GM19452 (cell line): Measurements from ENCODE around the gene OAS3.
A peak's percentile ranks its signal among the peaks of the same experiment; 100 is the strongest.
"Not testable (repeated sequence)": the region's sequence is repeated elsewhere in the genome, so short reads cannot be mapped to it uniquely, and the experiment has no call there.

Source experiments
- ATAC-seq: cut with Tn5 transposase; IDR thresholded peaks from one replicate; pipeline ENCODE4 v1.9.1; 2021; ENCODE audit not compliant: unreplicated experiment

Gene OAS3

DNA sequence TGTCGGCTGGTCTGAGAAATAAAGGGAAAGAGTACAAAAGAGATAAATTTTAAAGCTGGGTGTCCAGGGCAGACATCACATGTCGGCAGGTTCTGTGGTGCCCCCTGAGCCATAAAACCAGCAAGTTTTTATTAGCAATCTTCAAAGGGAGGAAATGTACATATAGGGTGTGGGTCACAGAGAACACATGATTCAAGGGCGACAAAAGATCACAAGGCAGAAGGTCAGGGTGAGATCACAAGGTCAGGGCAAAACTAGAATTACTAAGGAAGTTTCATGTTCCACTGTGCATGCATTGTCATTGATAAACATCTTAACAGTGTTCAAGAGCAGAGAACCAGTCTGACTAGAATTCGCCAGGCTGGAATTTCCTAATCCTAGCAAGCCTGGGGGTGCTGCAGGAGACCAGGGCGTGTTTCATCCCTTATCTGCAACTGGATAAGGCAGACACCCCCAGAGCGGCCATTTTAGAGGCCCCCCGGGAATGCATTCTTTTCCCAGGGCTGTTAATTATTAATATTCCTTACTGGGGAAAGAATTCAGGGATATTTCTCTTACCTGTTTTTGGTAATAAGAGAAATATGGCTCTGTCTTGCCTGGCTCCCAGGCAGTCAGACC is 11.7 kb upstream of the OAS3 start:
- not testable (repeated sequence) for ATAC-seq

- ATAC-seq, result no peak
Observed at GRCh38 chr12:112927475-112927874, 10.8 kb upstream of the OAS3 start.

GRCh38 chr12:112927925-112928324 is 10.3 kb upstream of the OAS3 start:
- ATAC-seq, result no peak

- ATAC-seq, result no peak
Observed at GRCh38 chr12:112928978-112929377, 9.3 kb upstream of the OAS3 start.

DNA sequence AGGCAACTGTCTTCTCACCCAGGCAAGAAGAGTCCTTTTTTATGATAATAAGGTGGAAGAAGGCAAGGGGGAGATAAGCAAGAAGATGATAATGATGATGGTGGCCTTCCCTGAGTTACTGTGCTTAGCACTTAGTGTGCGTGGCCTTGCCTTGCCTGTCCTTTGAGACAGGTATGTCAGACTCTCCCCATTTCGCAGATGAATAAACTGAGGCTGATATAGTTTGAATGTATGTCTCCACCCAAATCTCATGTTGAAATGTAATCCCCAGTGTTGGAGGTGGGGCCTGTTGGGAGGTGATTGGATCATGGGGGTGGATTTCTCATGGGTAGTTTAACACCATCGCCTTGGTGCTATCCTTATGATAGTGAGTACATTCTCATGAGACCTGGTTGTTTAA is 8.6 kb upstream of the OAS3 start:
- ATAC-seq, result no peak

GRCh38 chr12:112930350-112930749 is 7.9 kb upstream of the OAS3 start:
- no peak for ATAC-seq

DNA sequence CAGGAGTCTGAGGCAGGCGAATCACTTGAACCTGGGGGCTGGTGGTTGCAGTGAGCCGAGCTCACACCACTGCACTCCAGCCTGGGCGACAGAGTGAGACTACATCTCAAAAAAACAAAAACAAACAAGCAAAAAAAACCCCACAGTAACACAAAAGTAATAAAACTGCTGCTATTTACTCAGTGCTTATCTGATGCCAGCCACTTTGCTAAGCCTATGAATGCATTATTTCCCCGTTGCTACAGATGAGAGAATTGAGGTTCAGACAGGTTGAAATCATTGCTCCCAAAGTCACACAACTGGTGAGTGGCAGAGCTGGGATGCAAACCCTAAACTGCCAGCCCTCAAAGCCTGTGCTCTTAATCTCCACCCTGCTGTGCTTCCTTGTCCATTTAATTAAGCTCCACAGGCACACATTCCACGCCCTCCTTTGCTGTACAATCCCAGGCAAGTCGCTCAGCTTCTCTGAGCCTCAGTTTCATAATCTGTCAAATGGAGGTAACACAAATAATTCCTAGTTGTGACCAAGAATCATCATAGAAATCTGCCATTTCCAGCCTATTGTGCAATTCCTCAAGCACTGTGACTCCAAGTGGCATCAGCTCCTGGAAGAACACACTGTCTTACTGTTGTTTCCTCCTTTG is 5.7 kb upstream of the OAS3 start:
- no peak for ATAC-seq

- ATAC-seq, result no peak
Observed at GRCh38 chr12:112933129-112933505, 5.2 kb upstream of the OAS3 start.

GRCh38 chr12:112936264-112936663 is 2.0 kb upstream of the OAS3 start:
- ATAC-seq, result no peak

DNA sequence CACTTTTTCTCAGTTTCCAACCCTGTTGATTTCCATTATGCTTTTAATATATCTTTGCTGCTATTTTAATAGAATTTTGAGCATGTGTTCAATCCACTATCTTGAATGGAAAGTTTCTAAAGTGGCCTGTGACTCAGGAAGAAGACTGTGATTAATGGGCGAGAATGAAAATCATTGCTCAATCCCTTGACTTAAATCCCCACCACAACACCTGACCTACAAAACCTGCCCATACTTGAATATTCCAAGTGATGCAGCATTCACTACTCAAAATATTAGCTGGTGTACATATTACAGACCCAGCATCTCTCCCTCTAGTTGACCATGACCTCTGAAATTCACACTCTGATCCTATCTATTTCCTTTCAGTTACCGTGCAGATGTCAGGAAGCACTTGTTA is 1.3 kb upstream of the OAS3 start:
- no peak for ATAC-seq

GRCh38 chr12:112938751-112939150 is 477 bp downstream of the OAS3 start:
- ATAC-seq, result no peak

- peak; percentile 42 for ATAC-seq
Observed at GRCh38 chr12:112939761-112940381, 1.6 kb downstream of the OAS3 start.

DNA sequence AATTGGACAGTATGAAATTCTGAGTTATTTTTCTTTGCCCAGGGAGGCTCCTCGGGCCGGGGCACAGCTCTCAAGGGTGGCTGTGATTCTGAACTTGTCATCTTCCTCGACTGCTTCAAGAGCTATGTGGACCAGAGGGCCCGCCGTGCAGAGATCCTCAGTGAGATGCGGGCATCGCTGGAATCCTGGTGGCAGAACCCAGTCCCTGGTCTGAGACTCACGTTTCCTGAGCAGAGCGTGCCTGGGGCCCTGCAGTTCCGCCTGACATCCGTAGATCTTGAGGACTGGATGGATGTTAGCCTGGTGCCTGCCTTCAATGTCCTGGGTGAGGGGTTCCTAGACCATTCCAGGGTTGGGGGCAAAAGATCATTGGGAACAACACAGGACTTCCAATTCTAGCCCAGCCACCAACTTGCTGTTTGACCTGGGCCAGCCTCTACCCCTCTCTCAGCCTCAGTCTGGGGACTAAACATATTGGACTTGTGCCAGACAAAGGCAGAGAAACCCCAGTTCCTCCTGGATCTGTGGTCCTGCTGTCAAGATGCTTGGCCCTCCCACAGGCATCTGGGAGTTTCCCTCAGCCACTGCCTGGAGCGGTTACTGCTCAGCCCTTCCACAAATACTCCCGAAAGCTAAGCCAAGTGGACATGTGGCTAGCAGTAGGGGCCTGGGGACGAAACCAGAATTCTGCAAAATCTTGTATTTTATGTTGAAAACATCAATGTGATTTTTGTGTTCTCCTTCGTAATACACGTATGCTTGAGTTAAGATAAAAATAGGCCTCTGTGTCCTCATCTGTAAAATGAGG is 3.5 kb downstream of the OAS3 start:
- ATAC-seq, result no peak

GRCh38 chr12:112942572-112942971 is 4.3 kb downstream of the OAS3 start:
- no peak for ATAC-seq

- no peak for ATAC-seq
Observed at GRCh38 chr12:112944024-112944690, 5.9 kb downstream of the OAS3 start.

GRCh38 chr12:112945515-112945914 is 7.2 kb downstream of the OAS3 start:
- ATAC-seq, result no peak

DNA sequence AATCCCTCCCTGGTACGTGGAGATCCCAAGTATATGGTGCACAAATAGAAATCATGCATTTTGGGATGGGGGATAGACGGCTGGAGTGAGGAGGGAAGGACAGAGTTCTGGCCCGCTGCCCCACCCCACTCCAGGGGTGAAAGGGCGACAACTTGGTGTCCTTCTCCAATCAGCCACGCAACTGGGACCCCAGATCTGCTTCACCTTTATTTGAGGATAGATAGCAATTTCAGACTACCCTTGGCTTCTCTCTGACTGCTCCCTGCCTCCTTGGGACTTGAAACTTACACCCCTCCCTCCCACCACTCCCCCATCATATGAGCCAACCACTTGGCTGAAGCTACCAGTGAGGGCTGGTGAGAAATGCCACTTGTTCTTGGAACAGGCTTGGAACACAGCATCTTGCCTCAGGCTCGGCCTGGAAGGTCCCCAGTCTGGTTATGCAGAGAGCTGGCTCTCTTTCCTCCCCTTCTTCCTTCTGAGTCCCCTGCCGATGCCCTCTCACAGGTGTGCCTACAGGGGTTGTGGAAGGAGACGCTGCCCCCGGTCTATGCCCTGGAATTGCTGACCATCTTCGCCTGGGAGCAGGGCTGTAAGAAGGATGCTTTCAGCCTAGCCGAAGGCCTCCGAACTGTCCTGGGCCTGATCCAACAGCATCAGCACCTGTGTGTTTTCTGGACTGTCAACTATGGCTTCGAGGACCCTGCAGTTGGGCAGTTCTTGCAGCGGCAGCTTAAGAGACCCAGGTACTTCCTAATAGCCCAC is 8.1 kb downstream of the OAS3 start:
- no peak for ATAC-seq

GRCh38 chr12:112947314-112947713 is 9.0 kb downstream of the OAS3 start:
- ATAC-seq, result no peak

DNA sequence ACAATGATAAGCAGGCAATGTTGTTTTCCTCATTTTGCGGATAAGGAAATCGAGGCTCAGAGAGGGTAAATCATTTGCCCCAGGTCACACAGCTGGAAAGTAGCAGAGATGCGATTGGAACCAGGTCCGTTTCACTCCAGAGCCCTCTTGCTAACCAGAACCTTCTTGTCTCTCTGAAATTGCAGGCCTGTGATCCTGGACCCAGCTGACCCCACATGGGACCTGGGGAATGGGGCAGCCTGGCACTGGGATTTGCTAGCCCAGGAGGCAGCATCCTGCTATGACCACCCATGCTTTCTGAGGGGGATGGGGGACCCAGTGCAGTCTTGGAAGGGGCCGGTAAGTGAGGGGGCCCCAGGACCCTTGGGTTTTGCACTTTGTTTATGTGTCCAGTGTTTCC is 9.5 kb downstream of the OAS3 start:
- no peak for ATAC-seq

GRCh38 chr12:112948806-112949205 is 10.5 kb downstream of the OAS3 start:
- no peak for ATAC-seq

DNA sequence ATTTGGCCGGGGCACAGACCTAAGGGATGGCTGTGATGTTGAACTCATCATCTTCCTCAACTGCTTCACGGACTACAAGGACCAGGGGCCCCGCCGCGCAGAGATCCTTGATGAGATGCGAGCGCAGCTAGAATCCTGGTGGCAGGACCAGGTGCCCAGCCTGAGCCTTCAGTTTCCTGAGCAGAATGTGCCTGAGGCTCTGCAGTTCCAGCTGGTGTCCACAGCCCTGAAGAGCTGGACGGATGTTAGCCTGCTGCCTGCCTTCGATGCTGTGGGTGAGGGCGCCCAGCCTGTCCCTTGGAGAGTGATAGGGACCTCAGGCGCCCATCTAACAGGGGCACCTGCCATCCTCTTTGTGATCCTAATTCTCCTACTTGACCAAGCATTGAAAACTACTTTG is 12.4 kb downstream of the OAS3 start:
- no peak for ATAC-seq
